ENCODE measurements around the gene TLE3. TPM values are rescaled to one million over a fixed set of nuclear protein-coding genes. Genes with fewer than 3 reads are reported as not detected.

TLE3 gene
- total and polyA plus RNA-seq, 2 donors (not counting 1 experiment from before 2014, with no cell fraction given) = 14.6 to 16.5 TPM

- H3K36me3 ChIP-seq (ENCODE audit: control insufficient read depth, insufficient read depth, low read length) = peaks cover 28% of the 10 kb centered on the region
- no peak overlapping the region for H3K9ac ChIP-seq (ENCODE audit: insufficient read depth, low read length)
- H3K4me1 ChIP-seq (ENCODE audit: control insufficient read depth, extremely low read depth, insufficient read depth, low read length) = no peaks in the 10 kb centered on the region
- H3K27me3 ChIP-seq (ENCODE audit: control insufficient read depth, insufficient read depth, low read length) = no peaks in the 10 kb centered on the region
- TF ChIP-seq EZH2 (IDR thresholded peaks at IDR 0.05; ENCODE audit: low read length, missing control alignments) = no peak
- TF ChIP-seq CTCF (conservative IDR thresholded peaks at IDR 0.05 in 1 of 2, IDR thresholded peaks at IDR 0.05 in 1 of 2; ENCODE audit: low read depth in 1 of 2, low read length in 2 of 2) = no peak
- no peak overlapping the region for H3K4me3 ChIP-seq (replicated peaks in 1 of 4; ENCODE audit: control extremely low read depth in 1 of 4, insufficient read depth in 1 of 4, low read depth in 3 of 4, low read length in 4 of 4)
- H2AFZ ChIP-seq (ENCODE audit: low read length) = no peak overlapping the region
- no peaks in the 10 kb centered on the region for H4K20me1 ChIP-seq (ENCODE audit: control insufficient read depth, extremely low read depth, insufficient read depth, low read length)
- no peak overlapping the region for H3K27ac ChIP-seq (ENCODE audit: insufficient read depth, low read length)
- no peak overlapping the region for H3K4me2 ChIP-seq (ENCODE audit: extremely low read depth, insufficient read depth, low read length)
- no peaks in the 10 kb centered on the region for H3K79me2 ChIP-seq (ENCODE audit: control insufficient read depth, insufficient read depth, low read length)
- no peaks in the 10 kb centered on the region for H3K9me3 ChIP-seq (ENCODE audit: control insufficient read depth, insufficient read depth, low read depth, low read length)
- DNase-seq (ENCODE audit: low read depth in 2 of 2) = no peak
Observed at GRCh38 chr15:70048578-70049514, 48.9 kb downstream of the TLE3 start.

- no peak for DNase-seq (ENCODE audit: low read depth in 2 of 2)
- Histone ChIP-seq H3K79me2 (ENCODE audit: control insufficient read depth, insufficient read depth, low read length) (no peaks in the 10 kb centered on the region), H4K20me1 (ENCODE audit: control insufficient read depth, extremely low read depth, insufficient read depth, low read length) (no peaks in the 10 kb centered on the region), H3K36me3 (ENCODE audit: control insufficient read depth, insufficient read depth, low read length) (peaks cover 23% of the 10 kb centered on the region), H2AFZ (ENCODE audit: low read length) (no peak overlapping the region), H3K27ac (ENCODE audit: insufficient read depth, low read length) (no peak overlapping the region), H3K4me3 (replicated peaks in 1 of 4; ENCODE audit: control extremely low read depth in 1 of 4, insufficient read depth in 1 of 4, low read depth in 3 of 4, low read length in 4 of 4) (no peak overlapping the region), H3K27me3 (ENCODE audit: control insufficient read depth, insufficient read depth, low read length) (no peaks in the 10 kb centered on the region), H3K4me1 (ENCODE audit: control insufficient read depth, extremely low read depth, insufficient read depth, low read length) (no peaks in the 10 kb centered on the region), H3K4me2 (ENCODE audit: extremely low read depth, insufficient read depth, low read length) (no peak overlapping the region), H3K9ac (ENCODE audit: insufficient read depth, low read length) (no peak overlapping the region), H3K9me3 (ENCODE audit: control insufficient read depth, insufficient read depth, low read depth, low read length) (no peaks in the 10 kb centered on the region)
- TF ChIP-seq CTCF (conservative IDR thresholded peaks at IDR 0.05 in 1 of 2, IDR thresholded peaks at IDR 0.05 in 1 of 2; ENCODE audit: low read depth in 1 of 2, low read length in 2 of 2) (no peak), EZH2 (IDR thresholded peaks at IDR 0.05; ENCODE audit: low read length, missing control alignments) (no peak)
Observed at GRCh38 chr15:70048198-70048565, 49.5 kb downstream of the TLE3 start.

- H3K9me3 ChIP-seq (ENCODE audit: control insufficient read depth, insufficient read depth, low read depth, low read length) = no peaks in the 10 kb centered on the region
- peak; percentile 34 to 65 for DNase-seq (ENCODE audit: low read depth in 2 of 2)
- TF ChIP-seq EZH2 (IDR thresholded peaks at IDR 0.05; ENCODE audit: low read length, missing control alignments) = no peak
- H2AFZ ChIP-seq (ENCODE audit: low read length) = no peak overlapping the region
- no peaks in the 10 kb centered on the region for H3K27me3 ChIP-seq (ENCODE audit: control insufficient read depth, insufficient read depth, low read length)
- H3K4me3 ChIP-seq (replicated peaks in 1 of 4; ENCODE audit: control extremely low read depth in 1 of 4, insufficient read depth in 1 of 4, low read depth in 3 of 4, low read length in 4 of 4) = no peak overlapping the region
- H3K79me2 ChIP-seq (ENCODE audit: control insufficient read depth, insufficient read depth, low read length) = no peaks in the 10 kb centered on the region
- H3K9ac ChIP-seq (ENCODE audit: insufficient read depth, low read length) = no peak overlapping the region
- peaks cover 20% of the 10 kb centered on the region for H3K36me3 ChIP-seq (ENCODE audit: control insufficient read depth, insufficient read depth, low read length)
- no peaks in the 10 kb centered on the region for H4K20me1 ChIP-seq (ENCODE audit: control insufficient read depth, extremely low read depth, insufficient read depth, low read length)
- no peaks in the 10 kb centered on the region for H3K4me1 ChIP-seq (ENCODE audit: control insufficient read depth, extremely low read depth, insufficient read depth, low read length)
- H3K4me2 ChIP-seq (ENCODE audit: extremely low read depth, insufficient read depth, low read length) = no peak overlapping the region
- no peak overlapping the region for H3K27ac ChIP-seq (ENCODE audit: insufficient read depth, low read length)
Observed at GRCh38 chr15:70047386-70048197, 50.1 kb downstream of the TLE3 start.

All from fibroblast of lung (primary cell).